HepG2 (cell line): ENCODE results near the gene NT5DC2. TPM values are rescaled to one million over a fixed set of nuclear protein-coding genes. Genes with fewer than 3 reads are reported as not detected.

ENCODE experiments used
- FOXO4 ChIP-seq: sonication (generic); formaldehyde crosslinking; conservative IDR thresholded peaks from 2 replicates; pipeline ENCODE4 v1.8.1; 2023; ENCODE audit warnings: missing genetic modification reagents
- ISL2 ChIP-seq: sonication (generic); formaldehyde crosslinking; IDR thresholded peaks from 2 replicates; pipeline ENCODE4 v1.5.0; 2020; ENCODE audit warnings: missing genetic modification reagents
- LRRFIP1 ChIP-seq: sonication (generic); formaldehyde crosslinking; conservative IDR thresholded peaks from 2 replicates; pipeline ENCODE4 v1.4.0; 2020; ENCODE audit warnings: missing genetic modification reagents
- NFATC3 ChIP-seq: sonication (generic); formaldehyde crosslinking; IDR thresholded peaks from 2 replicates; pipeline ENCODE4 v1.5.1; 2020; ENCODE audit warnings: mild to moderate bottlenecking, missing genetic modification reagents
- RERE ChIP-seq: IDR thresholded peaks from 2 replicates; pipeline ENCODE4 v1.6.1; 2016; ENCODE audit warnings: low read depth, missing genetic modification reagents, missing compliant biosample characterization
- REXO4 ChIP-seq: sonication (generic); formaldehyde crosslinking; IDR thresholded peaks from 2 replicates; pipeline ENCODE4 v1.8.0; 2022; ENCODE audit warnings: missing genetic modification reagents, mild to moderate bottlenecking, borderline replicate concordance
- RFX3 ChIP-seq: IDR thresholded peaks from 2 replicates; pipeline ENCODE4 v1.6.1; 2016; ENCODE audit warnings: missing biosample characterization, missing genetic modification reagents
- TBP ChIP-seq: sonication (generic); formaldehyde crosslinking; IDR thresholded peaks from 2 replicates; pipeline ENCODE4 v1.5.0; 2020; ENCODE audit warnings: missing genetic modification reagents
- ZMAT5 ChIP-seq: sonication (generic); formaldehyde crosslinking; IDR thresholded peaks from 2 replicates; pipeline ENCODE4 v1.5.0; 2020; ENCODE audit warnings: mild to moderate bottlenecking, low read depth, missing genetic modification reagents, borderline replicate concordance
- ZMYM3 ChIP-seq: sonication (generic); formaldehyde crosslinking; IDR thresholded peaks from 2 replicates; pipeline ENCODE4 v1.5.1; 2020; ENCODE audit warnings: mild to moderate bottlenecking, missing genetic modification reagents
- ZNF512B ChIP-seq: sonication (generic); formaldehyde crosslinking; IDR thresholded peaks from 2 replicates; pipeline ENCODE4 v1.5.1; 2020; ENCODE audit warnings: missing genetic modification reagents, mild to moderate bottlenecking, borderline replicate concordance
- ZNF660 ChIP-seq: sonication (generic); formaldehyde crosslinking; IDR thresholded peaks from 2 replicates; pipeline ENCODE4 v1.5.1; 2020; ENCODE audit warnings: mild to moderate bottlenecking, low read depth, missing genetic modification reagents, borderline replicate concordance
- ZNF703 ChIP-seq: sonication (generic); formaldehyde crosslinking; IDR thresholded peaks from 2 replicates; pipeline ENCODE4 v1.5.1; 2020; ENCODE audit warnings: missing genetic modification reagents, mild to moderate bottlenecking, moderate library complexity, borderline replicate concordance
- ZNF816 ChIP-seq: sonication (generic); formaldehyde crosslinking; IDR thresholded peaks from 2 replicates; pipeline ENCODE4 v1.8.0; 2022; ENCODE audit warnings: missing genetic modification reagents, mild to moderate bottlenecking, borderline replicate concordance
- polyA plus RNA-seq, 8 experiments: library from polyadenylated mRNA; depleted of rRNA in 3 of 8; stranded (reverse) in 7 of 8; unstranded in 1 of 8; fragments of >200 nt; fragmentation: Illumina TruSeq in 4 of 8; extraction: Trizol in 4 of 8; gene quantifications; 2 replicates each; pipeline versions ENCODE4 v1.2.1 to v1.2.3, GENCODE V29; 2011 to 2016; ENCODE audit warnings: low read depth in 4 of 8, missing spikeins in 1 of 8, mixed read lengths in 1 of 8; ENCODE audit not compliant: insufficient read depth in 1 of 8
- total RNA-seq, 5 experiments: library from RNA; depleted of rRNA; stranded (reverse); fragments of >200 nt; fragmentation: Illumina TruSeq; extraction: Trizol; gene quantifications; 2 replicates each; pipeline ENCODE4 v1.2.3, GENCODE V29; 2016; ENCODE audit warnings: low read depth in 1 of 5

NT5DC2 gene
- total and polyA plus RNA-seq, 2 of the 13 experiments (the other 11 are each of a cell fraction or from before 2014, with no cell fraction given), result 131 to 240 TPM

GRCh38 chr3:52534281-52535183 lies 875 bp upstream of the NT5DC2 start (continued):
- TF ChIP-seq RFX3 (CRISPR knock-in tag), result no peak
- TF ChIP-seq LRRFIP1, result no peak
- no peak for TF ChIP-seq ZNF512B (CRISPR knock-in tag)
- TF ChIP-seq ISL2, result 0 out of 2 replicates have a peak, but pooled peaks have one; percentile 38
- TF ChIP-seq ZNF703, result no peak
- no peak for TF ChIP-seq RERE (CRISPR knock-in tag)
- TF ChIP-seq REXO4 (CRISPR knock-in tag), result 0 out of 2 replicates have a peak, but pooled peaks have one; percentile 14
- no peak for TF ChIP-seq FOXO4 (CRISPR knock-in tag)
- no peak for TF ChIP-seq ZMAT5 (CRISPR knock-in tag)
- peak; percentile 65; the same call in 1 of the 2 replicates for TF ChIP-seq NFATC3 (CRISPR knock-in tag)
- no peak for TF ChIP-seq ZNF816
- TF ChIP-seq TBP (CRISPR knock-in tag), result no peak
- TF ChIP-seq ZNF660, result no peak
- no peak for TF ChIP-seq ZMYM3 (CRISPR knock-in tag)
